PFSK-1 (cell line): ENCODE data around the gene USHBP1.

Source experiments
- FOXP2 ChIP-seq: optimal IDR thresholded peaks from 2 replicates; pipeline ENCODE3; 2011; ENCODE audit warnings: borderline replicate concordance, control low read depth, inconsistent platforms; ENCODE audit not compliant: insufficient read depth; ENCODE audit errors: extremely low read length, extremely low read depth
- POLR2AphosphoS5 ChIP-seq: IDR thresholded peaks from 2 replicates; pipeline ENCODE4 v1.6.1; 2012; ENCODE audit warnings: low read depth, mild to moderate bottlenecking, control low read depth, low read length, moderate library complexity
- SIN3A ChIP-seq: IDR thresholded peaks from 2 replicates; pipeline ENCODE4 v1.6.1; 2012; ENCODE audit warnings: mild to moderate bottlenecking, low read length, moderate library complexity, borderline replicate concordance; ENCODE audit not compliant: insufficient read depth
- TAF1 ChIP-seq: IDR thresholded peaks from 2 replicates; pipeline ENCODE4 v1.6.1; 2012; ENCODE audit warnings: low read length, control low read depth, borderline replicate concordance; ENCODE audit not compliant: insufficient read depth
- TF ChIP-seq, protein P1 (sequence below), 2 experiments: IDR thresholded peaks; 2 replicates each; pipeline versions ENCODE4 v1.6.1 to v1.8.0; 2011 to 2012; ENCODE audit warnings: low read depth in 2 of 2, low read length in 2 of 2, control low read depth in 1 of 2, inconsistent platforms in 1 of 2, mild to moderate bottlenecking in 1 of 2, moderate library complexity in 1 of 2; ENCODE audit not compliant: insufficient read depth in 1 of 2

The USHBP1 gene

DNA sequence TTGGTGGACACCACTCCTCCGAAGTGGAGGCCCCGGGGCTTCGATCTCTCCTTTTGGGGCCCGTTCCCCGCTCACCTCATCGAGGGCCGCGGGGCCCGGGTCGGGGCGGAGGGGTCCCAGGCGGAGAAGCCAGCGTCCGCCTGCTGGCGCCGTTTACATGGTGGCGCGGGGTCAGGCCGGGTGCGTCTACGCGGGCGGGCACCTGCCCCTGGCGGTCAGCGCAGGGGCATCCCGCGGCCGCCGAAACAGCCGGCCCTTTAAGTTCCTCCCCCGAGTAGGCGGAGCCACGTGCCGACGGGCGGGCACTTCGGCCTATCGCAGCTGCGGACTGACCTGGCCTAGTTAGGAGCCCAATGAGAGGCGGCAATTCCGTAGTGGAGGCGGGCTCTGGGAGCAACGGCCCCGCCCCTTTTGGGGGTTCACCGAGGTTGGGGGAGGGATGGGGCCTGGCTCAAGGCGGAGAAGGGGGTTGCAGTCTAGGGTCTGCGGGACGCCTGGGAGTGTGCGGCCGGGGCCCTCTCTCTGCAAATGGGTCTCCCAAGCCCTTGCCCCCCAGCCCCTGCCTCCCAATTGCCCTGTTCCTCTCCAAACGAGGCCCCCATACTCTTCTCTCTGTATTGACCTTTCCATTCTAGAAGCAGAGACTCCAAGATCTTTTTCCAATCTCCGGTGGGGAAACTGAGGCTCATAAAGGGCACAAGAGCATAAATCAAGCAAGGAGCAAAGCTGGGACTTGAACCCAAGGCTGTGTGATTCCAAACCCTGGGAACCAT, 38.8 kb upstream of the USHBP1 start, which contains the start of gene ABHD8:
ABHD8 (minus strand) TSS at position 259 of the 773 bp plus-strand sequence. CDS start 1,809 bp downstream, outside the sequence.
- TF ChIP-seq, protein P1, sequence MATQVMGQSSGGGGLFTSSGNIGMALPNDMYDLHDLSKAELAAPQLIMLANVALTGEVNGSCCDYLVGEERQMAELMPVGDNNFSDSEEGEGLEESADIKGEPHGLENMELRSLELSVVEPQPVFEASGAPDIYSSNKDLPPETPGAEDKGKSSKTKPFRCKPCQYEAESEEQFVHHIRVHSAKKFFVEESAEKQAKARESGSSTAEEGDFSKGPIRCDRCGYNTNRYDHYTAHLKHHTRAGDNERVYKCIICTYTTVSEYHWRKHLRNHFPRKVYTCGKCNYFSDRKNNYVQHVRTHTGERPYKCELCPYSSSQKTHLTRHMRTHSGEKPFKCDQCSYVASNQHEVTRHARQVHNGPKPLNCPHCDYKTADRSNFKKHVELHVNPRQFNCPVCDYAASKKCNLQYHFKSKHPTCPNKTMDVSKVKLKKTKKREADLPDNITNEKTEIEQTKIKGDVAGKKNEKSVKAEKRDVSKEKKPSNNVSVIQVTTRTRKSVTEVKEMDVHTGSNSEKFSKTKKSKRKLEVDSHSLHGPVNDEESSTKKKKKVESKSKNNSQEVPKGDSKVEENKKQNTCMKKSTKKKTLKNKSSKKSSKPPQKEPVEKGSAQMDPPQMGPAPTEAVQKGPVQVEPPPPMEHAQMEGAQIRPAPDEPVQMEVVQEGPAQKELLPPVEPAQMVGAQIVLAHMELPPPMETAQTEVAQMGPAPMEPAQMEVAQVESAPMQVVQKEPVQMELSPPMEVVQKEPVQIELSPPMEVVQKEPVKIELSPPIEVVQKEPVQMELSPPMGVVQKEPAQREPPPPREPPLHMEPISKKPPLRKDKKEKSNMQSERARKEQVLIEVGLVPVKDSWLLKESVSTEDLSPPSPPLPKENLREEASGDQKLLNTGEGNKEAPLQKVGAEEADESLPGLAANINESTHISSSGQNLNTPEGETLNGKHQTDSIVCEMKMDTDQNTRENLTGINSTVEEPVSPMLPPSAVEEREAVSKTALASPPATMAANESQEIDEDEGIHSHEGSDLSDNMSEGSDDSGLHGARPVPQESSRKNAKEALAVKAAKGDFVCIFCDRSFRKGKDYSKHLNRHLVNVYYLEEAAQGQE (IDR thresholded peaks at IDR 0.05; ENCODE audit: insufficient read depth in 1 of 2, low read depth in 2 of 2, low read length in 2 of 2) = no peak
- peak; percentile 41 for TF ChIP-seq FOXP2

DNA sequence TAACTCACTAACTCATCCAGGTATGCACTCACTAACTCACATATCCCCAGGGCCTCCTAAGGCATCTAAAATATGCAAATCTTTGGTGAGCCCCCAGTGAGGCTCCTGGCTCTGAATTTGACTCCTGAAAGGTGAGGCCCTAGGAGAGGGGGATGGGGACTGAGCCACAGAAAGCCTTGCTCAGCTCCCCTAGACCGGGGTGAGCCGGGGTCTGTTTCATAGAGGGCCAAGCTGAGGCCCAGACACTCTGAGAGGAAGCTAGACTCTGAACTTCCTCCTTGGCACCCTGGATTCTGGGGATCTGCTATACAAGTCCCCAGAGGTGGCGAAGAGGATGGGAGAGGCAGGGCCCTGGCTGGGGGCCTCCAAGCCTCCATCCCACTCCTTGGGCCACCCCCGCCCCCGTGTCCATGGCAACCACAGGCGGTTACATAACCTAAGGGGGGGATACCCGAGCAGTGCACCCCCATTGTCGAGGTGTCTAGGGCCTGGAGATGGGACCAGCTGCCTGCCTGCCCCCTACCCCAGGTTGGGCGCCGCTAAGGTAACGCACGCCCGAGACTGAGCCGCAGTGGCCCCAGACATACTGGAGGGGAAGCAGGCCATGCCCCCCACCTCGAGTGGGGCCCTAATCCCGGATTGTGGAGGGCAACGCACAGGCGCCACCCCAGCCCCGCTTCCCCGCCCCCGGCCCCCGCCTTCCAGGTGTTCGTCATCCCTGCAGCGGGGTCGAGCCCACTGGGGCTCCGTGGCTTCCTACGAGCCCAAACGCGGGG, 38.0 kb upstream of the USHBP1 start:
- TF ChIP-seq SIN3A = no peak
- TF ChIP-seq POLR2AphosphoS5 = no peak
- no peak for TF ChIP-seq FOXP2
- no peak for TF ChIP-seq TAF1
- TF ChIP-seq, protein P1 (IDR thresholded peaks at IDR 0.05; ENCODE audit: insufficient read depth in 1 of 2, low read depth in 2 of 2, low read length in 2 of 2) = no peak

DNA sequence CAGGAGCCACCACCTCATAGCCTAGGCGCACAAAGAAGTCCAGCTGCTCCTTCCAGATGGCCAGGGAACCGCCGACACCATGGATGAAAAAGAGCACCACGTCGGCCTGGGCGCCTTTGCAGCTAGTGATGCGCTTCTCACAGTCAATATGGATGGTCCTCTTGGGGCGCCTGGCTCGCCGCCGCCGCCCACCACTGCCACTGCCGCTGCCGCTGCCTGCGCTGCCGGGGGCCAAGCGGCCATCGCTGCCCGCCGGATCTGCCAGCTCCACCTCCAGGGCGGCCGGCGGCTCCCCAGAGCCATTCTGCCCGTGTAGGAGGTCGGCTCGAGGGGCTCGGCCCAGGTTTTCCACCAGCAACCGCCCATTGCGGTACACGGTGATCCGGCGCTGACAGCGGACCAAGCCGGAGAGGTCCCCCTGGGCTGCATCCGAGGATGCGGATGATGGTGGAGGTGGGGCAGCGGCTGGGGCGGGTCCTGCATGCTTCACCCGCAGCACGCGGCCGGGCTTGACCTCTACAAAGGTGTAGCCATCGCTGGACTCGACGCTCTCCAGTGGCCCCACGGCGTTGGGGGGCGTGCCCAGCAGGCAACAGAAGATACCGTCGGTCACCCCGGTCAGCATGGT, 36.6 kb upstream of the USHBP1 start:
- TF ChIP-seq, protein P1 (IDR thresholded peaks at IDR 0.05; ENCODE audit: insufficient read depth in 1 of 2, low read depth in 2 of 2, low read length in 2 of 2) = no peak
- TF ChIP-seq POLR2AphosphoS5 = no peak
- no peak for TF ChIP-seq TAF1

DNA sequence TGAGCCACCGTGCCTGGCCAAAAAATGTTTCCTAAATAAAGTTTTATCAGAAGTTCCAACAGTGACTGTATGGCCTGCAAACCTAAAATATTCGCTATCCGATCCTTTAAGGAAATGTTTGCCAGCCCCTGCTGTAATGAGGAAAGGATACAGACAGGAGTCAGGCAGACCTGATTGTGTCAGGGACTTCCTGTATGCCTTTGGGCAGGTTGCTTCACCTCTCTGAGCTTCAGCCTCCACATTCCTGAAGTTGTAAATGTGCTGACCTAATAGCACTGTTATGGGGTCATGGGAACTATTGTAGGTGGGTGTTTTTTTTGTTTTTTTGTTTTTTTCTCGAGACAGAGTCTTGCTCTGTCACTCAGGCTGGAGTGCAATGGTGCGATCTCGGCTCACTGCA, 32.4 kb upstream of the USHBP1 start:
- TF ChIP-seq, protein P1 (IDR thresholded peaks at IDR 0.05; ENCODE audit: insufficient read depth in 1 of 2, low read depth in 2 of 2, low read length in 2 of 2) = no peak
- TF ChIP-seq SIN3A (no peak), FOXP2 (no peak), TAF1 (no peak), POLR2AphosphoS5 (no peak)
